Stomach (tissue), 9 donors: ENCODE measurements around the gene LARGE1. TPM values are rescaled to one million over a fixed set of nuclear protein-coding genes. Genes with fewer than 3 reads are reported as not detected.

Source experiments
- DNase-seq, 2 donors: peaks; one replicate each; pipeline versions ENCODE4 v3.0.0 to v3.0.0-alpha.2; 2013 to 2019
- H3K27ac ChIP-seq, 5 donors: fragments of 200-600 bp in 4 of 5; sonication (generic) in 4 of 5; one replicate each; pipeline ENCODE4 v1.5.1; 2013 to 2019; ENCODE audit warnings: mild to moderate bottlenecking in 1 of 5, moderate library complexity in 1 of 5
- H3K27me3 ChIP-seq, 3 donors: fragments of 200-600 bp; sonication (generic); one replicate each; pipeline ENCODE4 v1.5.1; 2017 to 2019; ENCODE audit warnings: mixed run types in 1 of 3
- H3K36me3 ChIP-seq, 4 donors: fragments of 200-600 bp; sonication (generic); 1 replicate in 3 of 4; 2 replicates in 1 of 4; pipeline ENCODE4 v1.5.1; 2016 to 2019
- H3K4me1 ChIP-seq, 4 donors: fragments of 200-600 bp; sonication (generic); one replicate each; pipeline ENCODE4 v1.5.1; 2016 to 2019
- H3K4me3 ChIP-seq, 4 donors: fragments of 200-600 bp; sonication (generic) in 3 of 4; one replicate each; pipeline ENCODE4 v1.5.1; 2016 to 2019; ENCODE audit warnings: mild to moderate bottlenecking in 1 of 4
- H3K9me3 ChIP-seq, 4 donors: fragments of 200-600 bp; sonication (generic); one replicate each; pipeline ENCODE4 v1.5.1; 2016 to 2019
- EP300 ChIP-seq: sonication (generic); formaldehyde crosslinking; IDR thresholded peaks from one replicate; pipeline ENCODE4 v1.6.1; 2017; ENCODE audit warnings: antibody characterized with exemption
- POLR2A ChIP-seq, 4 donors: fragments of 450-650 bp; IDR thresholded peaks; one replicate each; pipeline ENCODE4 v1.6.1; 2016; ENCODE audit warnings: antibody characterized with exemption in 4 of 4, control low read depth in 2 of 4, mild to moderate bottlenecking in 1 of 4, moderate library complexity in 1 of 4
- POLR2AphosphoS5 ChIP-seq, 3 donors: sonication (generic); formaldehyde crosslinking; IDR thresholded peaks; one replicate each; pipeline ENCODE4 v1.6.1; 2016; ENCODE audit warnings: antibody characterized with exemption in 3 of 3
- WGBS, 5 donors: extraction: QIAGEN DNeasy Blood & Tissue Kit in 3 of 5; methylation state at CpG; one replicate each; pipeline versions ENCODE4 v1.1.5 to v1.1.7; 2013 to 2018; 5-methylcytosine and 5-hydroxymethylcytosine counted together
- intact Hi-C: fragments of 100-400 bp; cut with DNase I; formaldehyde crosslinking; loops from one replicate; pipeline ENCODE4 v1.15.1; 2023; ENCODE audit warnings: low total_unique reads
- polyA plus RNA-seq, 3 donors: library from polyadenylated mRNA; stranded (reverse); fragments of 200-250 nt; gene quantifications; one replicate each; pipeline ENCODE4 v1.2.3, GENCODE V29; 2013
- total RNA-seq, 5 donors: library from RNA; depleted of rRNA; stranded (reverse); fragments of >200 nt; gene quantifications; one replicate each; pipeline versions ENCODE4 v1.1.0 to v1.2.3, GENCODE V29; 2014 to 2016
- TF ChIP-seq, protein P1 (sequence below), 7 experiments: fragments of 450-650 bp in 4 of 7; fragments of 200-600 bp in 3 of 7; sonication (generic) in 3 of 7; IDR thresholded peaks; one replicate each; pipeline ENCODE4 v1.5.1; 2016 to 2019; ENCODE audit warnings: antibody characterized with exemption in 7 of 7, control low read depth in 2 of 7, mild to moderate bottlenecking in 1 of 7
- donor health status: healthy with polysubstance abuse.
- donor health status: Bipolar disorder and iron deficiency.
- donor health status: healthy.

Gene LARGE1
- total and polyA plus RNA-seq, 8 donors = 3.5 to 110 (median 51.6) TPM

DNA sequence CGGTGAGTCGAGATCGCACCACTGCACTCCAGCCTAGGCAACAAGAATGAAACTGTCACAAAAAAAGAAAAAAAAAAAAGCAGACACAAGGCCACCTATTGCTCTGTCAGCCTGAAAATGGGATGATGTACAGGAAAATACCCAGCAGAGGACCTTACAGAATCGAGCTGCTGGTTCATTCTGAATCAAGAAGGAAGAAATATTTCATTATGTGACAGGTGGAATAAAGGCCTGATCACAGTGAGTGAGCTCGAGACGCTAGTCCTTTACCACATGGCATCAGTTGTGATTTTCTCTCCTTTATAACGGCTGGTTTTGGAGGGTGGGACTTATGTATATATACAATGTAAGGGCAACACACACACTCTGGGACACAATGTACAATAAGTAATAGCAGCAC, 340.0 kb downstream of the LARGE1 start:
- no peaks in the 10 kb centered on the region for H3K9me3 ChIP-seq
- H3K27me3 ChIP-seq = no peaks in the 10 kb centered on the region
- no peak for TF ChIP-seq POLR2AphosphoS5 (IDR thresholded peaks at IDR 0.05)
- TF ChIP-seq, protein P1, sequence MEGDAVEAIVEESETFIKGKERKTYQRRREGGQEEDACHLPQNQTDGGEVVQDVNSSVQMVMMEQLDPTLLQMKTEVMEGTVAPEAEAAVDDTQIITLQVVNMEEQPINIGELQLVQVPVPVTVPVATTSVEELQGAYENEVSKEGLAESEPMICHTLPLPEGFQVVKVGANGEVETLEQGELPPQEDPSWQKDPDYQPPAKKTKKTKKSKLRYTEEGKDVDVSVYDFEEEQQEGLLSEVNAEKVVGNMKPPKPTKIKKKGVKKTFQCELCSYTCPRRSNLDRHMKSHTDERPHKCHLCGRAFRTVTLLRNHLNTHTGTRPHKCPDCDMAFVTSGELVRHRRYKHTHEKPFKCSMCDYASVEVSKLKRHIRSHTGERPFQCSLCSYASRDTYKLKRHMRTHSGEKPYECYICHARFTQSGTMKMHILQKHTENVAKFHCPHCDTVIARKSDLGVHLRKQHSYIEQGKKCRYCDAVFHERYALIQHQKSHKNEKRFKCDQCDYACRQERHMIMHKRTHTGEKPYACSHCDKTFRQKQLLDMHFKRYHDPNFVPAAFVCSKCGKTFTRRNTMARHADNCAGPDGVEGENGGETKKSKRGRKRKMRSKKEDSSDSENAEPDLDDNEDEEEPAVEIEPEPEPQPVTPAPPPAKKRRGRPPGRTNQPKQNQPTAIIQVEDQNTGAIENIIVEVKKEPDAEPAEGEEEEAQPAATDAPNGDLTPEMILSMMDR (IDR thresholded peaks at IDR 0.05) = no peak
- no peak overlapping the region for H3K27ac ChIP-seq
- WGBS, 5 donors = 75 to 84% (median 78%) methylated on average over 7 of the region's 7 CpGs
- H3K36me3 ChIP-seq = no peaks in the 10 kb centered on the region
- intact Hi-C loops = loop anchor here (5.0 kb wide), 1 partner anchor 58 kb away; no protein-coding TSS in a partner anchor
- DNase-seq = no peak
- no peak overlapping the region for H3K4me3 ChIP-seq
- peaks cover 9 to 26% (median 20%) of the 10 kb centered on the region in 4 donors for H3K4me1 ChIP-seq

GRCh38 chr22:33579448-33580093, 340.7 kb downstream of the LARGE1 start:
- Histone ChIP-seq H3K4me1 (peaks cover 9 to 26% (median 20%) of the 10 kb centered on the region in 4 donors), H3K4me3 (no peak overlapping the region), H3K27me3 (no peaks in the 10 kb centered on the region), H3K9me3 (no peaks in the 10 kb centered on the region), H3K36me3 (no peaks in the 10 kb centered on the region), H3K27ac (peak overlapping the region in 2 of 5 donors; percentile 13 to 38)
- intact Hi-C loops = loop anchor here (5.0 to 10.0 kb wide), 2 partner anchors 57 to 275 kb away; no protein-coding TSS in a partner anchor
- TF ChIP-seq POLR2AphosphoS5 (IDR thresholded peaks at IDR 0.05) (peak in 1 of 3 donors; percentile 47), EP300 (no peak), POLR2A (IDR thresholded peaks at IDR 0.05) (no peak)
- TF ChIP-seq, protein P1 (IDR thresholded peaks at IDR 0.05) = peak in 6 of 7 experiments; percentile 19 to 91 (median 88)
- DNase-seq = peak; percentile 68 to 77
- 53 to 56% (median 54%) methylated on average over 8 of the region's 8 CpGs for WGBS, 5 donors

DNA sequence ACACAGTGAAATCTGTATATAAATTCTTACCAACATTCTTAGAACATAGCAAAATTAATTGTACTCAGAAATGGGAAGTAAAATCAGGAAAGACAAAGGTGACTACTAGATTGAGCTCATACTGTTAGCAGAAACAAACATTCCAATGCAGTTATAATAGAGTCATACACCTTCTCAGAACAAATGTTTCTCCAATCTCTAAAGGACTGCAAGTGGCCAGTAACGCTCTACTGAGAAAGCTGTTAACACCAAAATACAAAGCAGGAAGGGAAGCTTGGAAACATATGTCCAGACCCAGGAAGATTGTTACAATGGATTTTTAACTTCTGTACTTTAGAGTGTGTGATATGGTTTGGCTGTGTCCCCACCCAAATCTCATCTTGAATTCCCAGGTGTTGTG, 341.5 kb downstream of the LARGE1 start:
- TF ChIP-seq POLR2AphosphoS5 (IDR thresholded peaks at IDR 0.05) = no peak
- TF ChIP-seq, protein P1 (IDR thresholded peaks at IDR 0.05) = no peak
- TF ChIP-seq POLR2A (IDR thresholded peaks at IDR 0.05) = no peak
- TF ChIP-seq EP300 = no peak
- intact Hi-C loops = loop anchor here (10.0 kb wide), 1 partner anchor 274 kb away; no protein-coding TSS in a partner anchor
- Histone ChIP-seq H3K27ac (peak overlapping the region in 3 of 5 donors; percentile 13 to 43 (median 38)), H3K9me3 (no peaks in the 10 kb centered on the region), H3K27me3 (no peaks in the 10 kb centered on the region), H3K36me3 (no peaks in the 10 kb centered on the region), H3K4me3 (no peak overlapping the region), H3K4me1 (peaks cover 9 to 26% (median 20%) of the 10 kb centered on the region in 4 donors)
- WGBS, 5 donors = 22 to 65% (median 38%) methylated on average over 1 of the region's 1 CpG
- no peak for DNase-seq

DNA sequence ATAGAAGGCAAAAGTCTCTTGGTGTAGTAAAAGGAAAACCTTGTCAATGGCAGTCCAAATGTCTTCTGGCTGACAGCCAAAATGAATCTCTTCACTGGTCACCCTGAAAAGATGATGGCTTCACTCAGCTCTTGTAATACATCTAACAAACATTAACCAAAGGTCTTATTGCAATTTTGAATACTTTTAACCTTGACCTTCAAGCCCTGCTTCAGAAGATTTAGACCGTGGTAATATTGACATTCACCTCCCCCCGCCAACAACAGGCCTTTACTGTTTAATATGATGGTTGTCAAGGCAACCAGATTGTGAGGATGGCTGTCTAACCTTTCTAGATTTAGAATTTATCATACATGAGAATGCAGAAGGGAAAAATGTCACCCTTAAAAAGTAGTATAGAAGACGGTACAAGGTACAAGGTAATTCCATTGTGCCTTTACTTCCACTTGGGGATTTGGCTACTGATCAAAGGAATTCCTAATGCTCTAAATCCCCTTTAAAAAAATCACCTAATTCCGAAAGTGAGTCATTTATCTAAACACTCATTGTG, 342.3 kb downstream of the LARGE1 start:
- Histone ChIP-seq H3K27me3 (no peaks in the 10 kb centered on the region), H3K27ac (peak overlapping the region in 1 of 5 donors; percentile 43), H3K36me3 (no peaks in the 10 kb centered on the region), H3K4me1 (peaks cover 9 to 26% (median 20%) of the 10 kb centered on the region in 4 donors), H3K9me3 (no peaks in the 10 kb centered on the region), H3K4me3 (no peak overlapping the region)
- WGBS, 5 donors = 26 to 36% (median 28%) methylated on average over 4 of the region's 4 CpGs
- TF ChIP-seq, protein P1 (IDR thresholded peaks at IDR 0.05) = no peak
- no peak for TF ChIP-seq POLR2AphosphoS5 (IDR thresholded peaks at IDR 0.05)
- TF ChIP-seq EP300 = no peak
- TF ChIP-seq POLR2A (IDR thresholded peaks at IDR 0.05) = no peak
- DNase-seq = peak in 1 of 2 donors; percentile 75
- intact Hi-C loops = loop anchor here (10.0 kb wide), 1 partner anchor 273 kb away; no protein-coding TSS in a partner anchor
